ENCODE data around the gene KCNK7.

KCNK7 gene

DNA sequence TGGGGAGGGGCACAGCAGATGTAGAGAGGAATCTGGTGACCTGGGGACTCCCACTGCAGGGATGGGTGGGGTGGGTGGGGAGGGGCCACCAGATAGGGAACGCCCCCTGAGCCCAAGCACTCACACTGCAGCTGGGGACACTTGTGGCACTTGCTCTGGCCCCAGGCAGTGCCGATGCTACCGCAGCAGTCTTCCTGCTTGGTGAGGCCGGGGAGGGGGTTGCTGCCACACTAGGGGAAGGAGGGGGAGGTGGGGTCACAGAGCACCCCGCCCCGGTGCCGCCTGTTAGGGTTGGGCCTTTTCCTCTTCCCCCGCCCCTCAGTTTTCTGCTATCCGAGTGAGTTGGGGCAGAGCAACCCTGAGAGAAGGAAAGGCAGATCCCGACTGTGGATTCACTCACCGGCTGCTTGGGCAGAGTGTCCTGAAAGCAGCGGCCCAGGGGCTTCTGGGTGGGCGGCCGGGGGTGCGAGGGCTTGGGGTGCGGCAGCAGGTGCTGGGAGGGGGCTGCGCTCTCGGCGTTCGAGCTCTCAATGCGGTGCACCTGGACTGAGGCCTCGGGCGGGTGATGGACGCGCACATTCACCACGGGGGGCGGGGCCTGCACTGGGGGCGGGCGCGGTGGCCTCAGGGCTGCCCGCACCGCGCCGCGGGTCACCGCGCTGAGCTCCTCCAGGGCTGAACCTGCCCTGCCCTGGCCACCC is 42.1 kb downstream of the KCNK7 start:
- Histone ChIP-seq H2AFZ (ENCODE audit: low read depth, low read length) (peak overlapping the region; percentile 67), H3K36me3 (ENCODE audit: insufficient read depth, low read length) (no peaks in the 10 kb centered on the region), H3K9me3 (ENCODE audit: insufficient read depth, low read length, severe bottlenecking) (no peaks in the 10 kb centered on the region), H3K4me2 (ENCODE audit: insufficient read depth, low read length) (peak overlapping the region; percentile 79), H4K20me1 (ENCODE audit: insufficient read depth, low read length) (peaks cover 6% of the 10 kb centered on the region), H3K4me1 (ENCODE audit: insufficient read depth, low read length) (peaks cover 54% of the 10 kb centered on the region), H3K4me3 (ENCODE audit: low read depth in 1 of 2, low read length in 2 of 2) (peak overlapping the region; percentile 6 to 57; a peak in 3 of 4 replicates), H3K27ac (ENCODE audit: low read length) (peak overlapping the region; percentile 77), H3K79me2 (ENCODE audit: insufficient read depth, low read length) (no peaks in the 10 kb centered on the region), H3K27me3 (ENCODE audit: insufficient read depth, low read length, poor library complexity) (peaks cover 10% of the 10 kb centered on the region), H3K9ac (ENCODE audit: low read depth, low read length) (peak overlapping the region; percentile 62)
- DNase-seq (peak; percentile 96), ATAC-seq (ENCODE audit: insufficient read depth, low read depth) (peak; percentile 87)
- TF ChIP-seq CTCF (IDR thresholded peaks at IDR 0.05; ENCODE audit: borderline replicate concordance, extremely low read depth, low read length, poor library complexity, severe bottlenecking) (no peak), EZH2 (IDR thresholded peaks at IDR 0.05; ENCODE audit: borderline replicate concordance, low read depth, low read length, severe bottlenecking) (no peak)

DNA sequence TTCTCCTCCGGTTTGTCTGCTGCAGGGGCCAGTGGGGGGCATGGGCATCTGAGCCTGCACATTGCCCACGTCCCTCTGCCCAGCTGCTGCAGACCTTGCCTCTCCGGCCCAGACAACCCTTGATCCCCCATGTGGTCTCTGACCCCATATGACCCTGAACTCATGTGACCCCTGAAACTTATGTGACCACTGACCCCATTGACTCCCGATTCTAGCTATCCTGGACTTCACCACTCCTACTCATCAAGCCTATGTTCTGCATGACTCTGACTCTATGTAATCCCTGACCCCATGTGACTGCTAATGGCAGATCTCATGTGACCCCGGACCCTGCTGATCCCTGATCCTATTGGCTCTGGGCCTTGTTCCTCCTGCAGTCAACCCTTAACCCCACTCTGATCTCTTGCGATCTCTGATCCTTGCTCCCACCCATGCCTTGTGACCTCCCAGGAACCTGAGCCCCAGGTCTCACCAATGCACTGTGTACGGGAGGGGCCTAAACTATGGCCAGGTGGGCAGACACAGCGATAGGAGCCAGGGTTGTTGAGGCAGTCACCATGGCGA is 43.1 kb downstream of the KCNK7 start:
- DNase-seq: no peak
- Histone ChIP-seq H3K79me2 (ENCODE audit: insufficient read depth, low read length) (no peaks in the 10 kb centered on the region), H3K27ac (ENCODE audit: low read length) (peak overlapping the region; percentile 64), H2AFZ (ENCODE audit: low read depth, low read length) (no peak overlapping the region), H3K27me3 (ENCODE audit: insufficient read depth, low read length, poor library complexity) (peaks cover 3% of the 10 kb centered on the region), H3K9me3 (ENCODE audit: insufficient read depth, low read length, severe bottlenecking) (no peaks in the 10 kb centered on the region), H3K4me1 (ENCODE audit: insufficient read depth, low read length) (peaks cover 58% of the 10 kb centered on the region), H3K4me2 (ENCODE audit: insufficient read depth, low read length) (peak overlapping the region; percentile 45), H4K20me1 (ENCODE audit: insufficient read depth, low read length) (peaks cover 6% of the 10 kb centered on the region), H3K9ac (ENCODE audit: low read depth, low read length) (no peak overlapping the region), H3K4me3 (ENCODE audit: low read depth in 1 of 2, low read length in 2 of 2) (no peak overlapping the region; a peak in 1 of 4 replicates), H3K36me3 (ENCODE audit: insufficient read depth, low read length) (no peaks in the 10 kb centered on the region)
- no peak for ATAC-seq (ENCODE audit: insufficient read depth, low read depth)
- TF ChIP-seq CTCF (IDR thresholded peaks at IDR 0.05; ENCODE audit: borderline replicate concordance, extremely low read depth, low read length, poor library complexity, severe bottlenecking) (no peak), EZH2 (IDR thresholded peaks at IDR 0.05; ENCODE audit: borderline replicate concordance, low read depth, low read length, severe bottlenecking) (no peak)

DNA sequence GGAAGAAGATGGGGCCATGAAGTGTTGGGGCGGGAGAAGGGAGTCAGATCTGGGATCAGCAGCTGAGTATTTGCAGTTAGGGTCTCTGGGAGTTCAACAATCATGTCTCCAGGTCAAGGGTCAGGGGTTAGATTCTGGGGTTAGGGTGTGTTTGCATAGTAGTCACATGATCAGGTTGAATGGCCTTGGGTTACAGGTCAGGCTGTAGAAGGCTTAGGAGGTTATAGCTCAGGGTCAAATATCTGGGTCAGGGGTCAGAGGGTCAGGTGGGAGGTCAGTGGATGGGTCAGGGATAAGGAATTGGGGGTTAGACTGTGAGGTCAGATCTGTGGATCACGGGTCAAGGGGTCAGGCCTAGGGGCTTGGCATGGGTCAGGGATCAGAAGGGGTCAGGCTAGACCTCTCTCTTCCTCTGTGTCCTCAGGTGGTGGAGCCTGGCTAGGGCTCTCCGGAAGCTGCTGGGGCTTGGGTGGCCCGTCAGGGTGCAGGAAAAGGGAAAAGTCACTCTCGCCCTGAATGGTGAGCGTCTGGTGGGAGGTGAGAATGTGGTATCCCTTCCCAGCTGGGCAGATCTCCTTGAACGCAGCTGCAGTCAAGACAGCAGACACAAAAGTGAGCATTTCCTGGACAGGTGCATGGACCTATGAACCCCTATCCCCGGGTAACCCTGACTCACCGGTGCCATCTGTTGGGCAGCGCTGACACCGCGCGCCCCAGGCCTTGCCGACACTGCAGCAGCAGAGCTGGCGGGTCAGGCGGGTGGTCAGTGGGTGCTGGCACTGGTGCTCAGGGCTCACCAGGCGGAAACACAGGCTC is 43.8 kb downstream of the KCNK7 start:
- H3K9me3 ChIP-seq (ENCODE audit: insufficient read depth, low read length, severe bottlenecking): no peaks in the 10 kb centered on the region
- peak; percentile 85 for DNase-seq
- no peaks in the 10 kb centered on the region for H3K79me2 ChIP-seq (ENCODE audit: insufficient read depth, low read length)
- peak overlapping the region; percentile 6; the same call in 1 of the 2 replicates for H3K9ac ChIP-seq (ENCODE audit: low read depth, low read length)
- H2AFZ ChIP-seq (ENCODE audit: low read depth, low read length): no peak overlapping the region
- H3K27ac ChIP-seq (ENCODE audit: low read length): peak overlapping the region; percentile 64
- ATAC-seq (ENCODE audit: insufficient read depth, low read depth): peak; percentile 48
- H3K4me3 ChIP-seq (ENCODE audit: low read depth in 1 of 2, low read length in 2 of 2): no peak overlapping the region; a peak in 1 of 4 replicates
- peaks cover 6% of the 10 kb centered on the region for H4K20me1 ChIP-seq (ENCODE audit: insufficient read depth, low read length)
- no peaks in the 10 kb centered on the region for H3K36me3 ChIP-seq (ENCODE audit: insufficient read depth, low read length)
- no peaks in the 10 kb centered on the region for H3K27me3 ChIP-seq (ENCODE audit: insufficient read depth, low read length, poor library complexity)
- H3K4me2 ChIP-seq (ENCODE audit: insufficient read depth, low read length): peak overlapping the region; percentile 7
- TF ChIP-seq CTCF (IDR thresholded peaks at IDR 0.05; ENCODE audit: borderline replicate concordance, extremely low read depth, low read length, poor library complexity, severe bottlenecking): peak; percentile 93
- TF ChIP-seq EZH2 (IDR thresholded peaks at IDR 0.05; ENCODE audit: borderline replicate concordance, low read depth, low read length, severe bottlenecking): no peak
- peaks cover 63% of the 10 kb centered on the region for H3K4me1 ChIP-seq (ENCODE audit: insufficient read depth, low read length)
